Ishikawa (cell line): ENCODE data around the gene BTG2.

Experiments
- CEBPB ChIP-seq: IDR thresholded peaks from 2 replicates; pipeline ENCODE4 v1.6.1; 2012
- CREB1 ChIP-seq: IDR thresholded peaks from 2 replicates; pipeline ENCODE4 v1.6.1; 2012; ENCODE audit warnings: low read depth
- EGR1 ChIP-seq: IDR thresholded peaks from 2 replicates; pipeline ENCODE4 v1.6.1; 2012
- EP300 ChIP-seq: IDR thresholded peaks from 2 replicates; pipeline ENCODE4 v1.6.1; 2012; ENCODE audit warnings: borderline replicate concordance
- FOXM1 ChIP-seq: IDR thresholded peaks from 2 replicates; pipeline ENCODE4 v1.6.1; 2012; ENCODE audit warnings: low read depth, borderline replicate concordance
- NFIC ChIP-seq: IDR thresholded peaks from 2 replicates; pipeline ENCODE4 v1.6.1; 2012
- RAD21 ChIP-seq: IDR thresholded peaks from 2 replicates; pipeline ENCODE4 v1.6.1; 2012; ENCODE audit warnings: low read depth
- TAF1 ChIP-seq: IDR thresholded peaks from 2 replicates; pipeline ENCODE4 v1.6.1; 2012; ENCODE audit warnings: low read depth, mild to moderate bottlenecking
- TCF12 ChIP-seq: IDR thresholded peaks from 2 replicates; pipeline ENCODE4 v1.6.1; 2012; ENCODE audit warnings: low read depth
- TEAD4 ChIP-seq: IDR thresholded peaks from 2 replicates; pipeline ENCODE4 v1.6.1; 2012
- USF1 ChIP-seq: IDR thresholded peaks from 2 replicates; pipeline ENCODE4 v1.6.1; 2012
- YY1 ChIP-seq: IDR thresholded peaks from 2 replicates; pipeline ENCODE4 v1.6.1; 2012; ENCODE audit warnings: low read depth
- ZBTB7A ChIP-seq: IDR thresholded peaks from 2 replicates; pipeline ENCODE4 v1.6.1; 2012; ENCODE audit warnings: low read depth
- TF ChIP-seq, protein P1 (sequence below): IDR thresholded peaks from 2 replicates; pipeline ENCODE4 v1.6.1; 2012
- TF ChIP-seq, protein P2 (sequence below): IDR thresholded peaks from 2 replicates; pipeline ENCODE4 v1.6.1; 2012; ENCODE audit warnings: low read depth, mild to moderate bottlenecking

BTG2 gene, protein sequence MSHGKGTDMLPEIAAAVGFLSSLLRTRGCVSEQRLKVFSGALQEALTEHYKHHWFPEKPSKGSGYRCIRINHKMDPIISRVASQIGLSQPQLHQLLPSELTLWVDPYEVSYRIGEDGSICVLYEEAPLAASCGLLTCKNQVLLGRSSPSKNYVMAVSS

GRCh38 chr1:203304919-203305808, at the start of gene BTG2:
TSS of gene BTG2 (plus strand) at chr1:203305519. CDS start at chr1:203305607, 88 bp downstream.
- TF ChIP-seq, protein P1, sequence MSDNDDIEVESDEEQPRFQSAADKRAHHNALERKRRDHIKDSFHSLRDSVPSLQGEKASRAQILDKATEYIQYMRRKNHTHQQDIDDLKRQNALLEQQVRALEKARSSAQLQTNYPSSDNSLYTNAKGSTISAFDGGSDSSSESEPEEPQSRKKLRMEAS: peak; percentile 58; the same call in 1 of the 2 replicates
- TF ChIP-seq, protein P2, sequence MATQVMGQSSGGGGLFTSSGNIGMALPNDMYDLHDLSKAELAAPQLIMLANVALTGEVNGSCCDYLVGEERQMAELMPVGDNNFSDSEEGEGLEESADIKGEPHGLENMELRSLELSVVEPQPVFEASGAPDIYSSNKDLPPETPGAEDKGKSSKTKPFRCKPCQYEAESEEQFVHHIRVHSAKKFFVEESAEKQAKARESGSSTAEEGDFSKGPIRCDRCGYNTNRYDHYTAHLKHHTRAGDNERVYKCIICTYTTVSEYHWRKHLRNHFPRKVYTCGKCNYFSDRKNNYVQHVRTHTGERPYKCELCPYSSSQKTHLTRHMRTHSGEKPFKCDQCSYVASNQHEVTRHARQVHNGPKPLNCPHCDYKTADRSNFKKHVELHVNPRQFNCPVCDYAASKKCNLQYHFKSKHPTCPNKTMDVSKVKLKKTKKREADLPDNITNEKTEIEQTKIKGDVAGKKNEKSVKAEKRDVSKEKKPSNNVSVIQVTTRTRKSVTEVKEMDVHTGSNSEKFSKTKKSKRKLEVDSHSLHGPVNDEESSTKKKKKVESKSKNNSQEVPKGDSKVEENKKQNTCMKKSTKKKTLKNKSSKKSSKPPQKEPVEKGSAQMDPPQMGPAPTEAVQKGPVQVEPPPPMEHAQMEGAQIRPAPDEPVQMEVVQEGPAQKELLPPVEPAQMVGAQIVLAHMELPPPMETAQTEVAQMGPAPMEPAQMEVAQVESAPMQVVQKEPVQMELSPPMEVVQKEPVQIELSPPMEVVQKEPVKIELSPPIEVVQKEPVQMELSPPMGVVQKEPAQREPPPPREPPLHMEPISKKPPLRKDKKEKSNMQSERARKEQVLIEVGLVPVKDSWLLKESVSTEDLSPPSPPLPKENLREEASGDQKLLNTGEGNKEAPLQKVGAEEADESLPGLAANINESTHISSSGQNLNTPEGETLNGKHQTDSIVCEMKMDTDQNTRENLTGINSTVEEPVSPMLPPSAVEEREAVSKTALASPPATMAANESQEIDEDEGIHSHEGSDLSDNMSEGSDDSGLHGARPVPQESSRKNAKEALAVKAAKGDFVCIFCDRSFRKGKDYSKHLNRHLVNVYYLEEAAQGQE: no peak
- TF ChIP-seq CEBPB: no peak
- no peak for TF ChIP-seq EP300
- TF ChIP-seq EGR1: peak; percentile 51; the same call in 1 of the 2 replicates
- TF ChIP-seq TCF12: 0 out of 2 replicates have a peak, but pooled peaks have one; percentile 31
- TF ChIP-seq TEAD4: no peak
- peak; percentile 80 for TF ChIP-seq TAF1

- TF ChIP-seq EP300 (no peak), CEBPB (no peak), TCF12 (no peak), RAD21 (no peak), FOXM1 (no peak), USF1 (no peak), YY1 (no peak), TAF1 (no peak), ZBTB7A (no peak)
- TF ChIP-seq, protein P1: no peak
These were observed 41.8 kb upstream of the BTG2 start for GRCh38 chr1:203263496-203263895.

- TF ChIP-seq EP300 (no peak), NFIC (no peak), FOXM1 (no peak), RAD21 (no peak), CREB1 (no peak), CEBPB (no peak), YY1 (no peak), TCF12 (no peak), TEAD4 (no peak), ZBTB7A (no peak), USF1 (no peak), EGR1 (no peak), TAF1 (no peak)
- TF ChIP-seq, protein P2: no peak
- TF ChIP-seq, protein P1: no peak
These were observed 41.2 kb upstream of the BTG2 start for GRCh38 chr1:203264052-203264501.

- TF ChIP-seq NFIC: no peak
- no peak for TF ChIP-seq EGR1
- no peak for TF ChIP-seq FOXM1
- no peak for TF ChIP-seq YY1
- TF ChIP-seq ZBTB7A: no peak
- TF ChIP-seq TCF12: no peak
- no peak for TF ChIP-seq TAF1
These were observed 39.8 kb upstream of the BTG2 start for GRCh38 chr1:203265541-203265940.

- TF ChIP-seq TEAD4: no peak
- TF ChIP-seq, protein P2: no peak
- no peak for TF ChIP-seq EP300
- no peak for TF ChIP-seq NFIC
- TF ChIP-seq USF1: no peak
- no peak for TF ChIP-seq CREB1
- TF ChIP-seq, protein P1: 0 out of 2 replicates have a peak, but pooled peaks have one; percentile 42
- no peak for TF ChIP-seq ZBTB7A
- TF ChIP-seq TAF1: no peak; the same call in 1 of the 2 replicates
- TF ChIP-seq YY1: no peak
- no peak for TF ChIP-seq EGR1
- peak; percentile 75 for TF ChIP-seq RAD21
These were observed 37.9 kb upstream of the BTG2 start for GRCh38 chr1:203267347-203267846.
